CD8-positive, alpha-beta memory T cell (primary cell): ENCODE data around the gene EMC9. TPM values are rescaled to one million over a fixed set of nuclear protein-coding genes. Genes with fewer than 3 reads are reported as not detected.

ENCODE experiments used
- CTCF ChIA-PET: fragments of 350-600 bp; sonication (Branson Sonifier 250); formaldehyde crosslinking; loops from one replicate; lab custom pipeline; 2021; ENCODE audit warnings: antibody characterized with exemption; lab: Charles Lee
- POLR2A ChIA-PET: fragments of 350-600 bp; sonication (Branson Sonifier 250); formaldehyde crosslinking; loops from one replicate; lab custom pipeline; 2021; ENCODE audit warnings: antibody characterized with exemption; lab: Charles Lee
- DNase-seq, 5 donors: peaks; one replicate each; pipeline versions ENCODE4 v3.0.0 to v3.0.0-alpha.2; 2020 to 2022; ENCODE audit warnings: mixed read lengths in 1 of 5
- H3K27ac ChIP-seq: one replicate; pipeline ENCODE4 v1.7.0; 2013; ENCODE audit warnings: low read depth, mild to moderate bottlenecking, low read length, moderate library complexity
- H3K27me3 ChIP-seq: 2 replicates; pipeline ENCODE4 v1.7.0; 2013; ENCODE audit warnings: low read length, mild to moderate bottlenecking; ENCODE audit not compliant: insufficient read depth, poor library complexity, severe bottlenecking
- H3K36me3 ChIP-seq: 2 replicates; pipeline ENCODE4 v1.7.0; 2013; ENCODE audit warnings: mild to moderate bottlenecking, low read length, moderate library complexity; ENCODE audit not compliant: insufficient read depth
- H3K4me1 ChIP-seq: 2 replicates; pipeline ENCODE4 v1.7.0; 2013; ENCODE audit warnings: mild to moderate bottlenecking, low read length, moderate library complexity; ENCODE audit not compliant: insufficient read depth
- H3K4me3 ChIP-seq: 2 replicates; pipeline ENCODE4 v1.7.0; 2013; ENCODE audit warnings: mild to moderate bottlenecking, low read length
- H3K9me3 ChIP-seq: 2 replicates; pipeline ENCODE4 v1.7.0; 2013; ENCODE audit warnings: mild to moderate bottlenecking, low read length
- H3K27ac Mint-ChIP-seq, 8 donors: one replicate each; pipeline ENCODE4 v1.8.0; 2020 to 2021; ENCODE audit warnings: mixed read lengths in 8 of 8, mild to moderate bottlenecking in 6 of 8, inconsistent platforms in 3 of 8, moderate library complexity in 3 of 8
- H3K27me3 Mint-ChIP-seq, 2 donors: one replicate each; pipeline ENCODE4 v1.8.0; 2020 to 2021; ENCODE audit warnings: mixed read lengths in 2 of 2, mild to moderate bottlenecking in 1 of 2, moderate library complexity in 1 of 2
- H3K36me3 Mint-ChIP-seq, 3 donors: one replicate each; pipeline ENCODE4 v1.8.0; 2020 to 2021; ENCODE audit warnings: mixed read lengths in 3 of 3, inconsistent platforms in 1 of 3, mild to moderate bottlenecking in 1 of 3
- H3K4me1 Mint-ChIP-seq, 3 donors: one replicate each; pipeline ENCODE4 v1.8.0; 2020 to 2021; ENCODE audit warnings: mixed read lengths in 3 of 3, inconsistent platforms in 1 of 3, mild to moderate bottlenecking in 1 of 3
- H3K4me3 Mint-ChIP-seq, 7 donors: one replicate each; pipeline ENCODE4 v1.8.0; 2020 to 2021; ENCODE audit warnings: mixed read lengths in 7 of 7, mild to moderate bottlenecking in 6 of 7, moderate library complexity in 4 of 7, inconsistent platforms in 2 of 7
- H3K9me3 Mint-ChIP-seq, 5 donors: one replicate each; pipeline ENCODE4 v1.8.0; 2020 to 2022; ENCODE audit warnings: mixed read lengths in 5 of 5, mild to moderate bottlenecking in 3 of 5, moderate library complexity in 2 of 5, inconsistent platforms in 1 of 5
- polyA plus RNA-seq: library from polyadenylated mRNA; unstranded; fragments of 300-500 nt; fragmentation: Illumina TruSeq; gene quantifications from one replicate; pipeline ENCODE4 v1.2.3, GENCODE V29; 2021
- total RNA-seq, 2 experiments: library from RNA; stranded (reverse); gene quantifications; one replicate each; pipeline ENCODE4 v1.2.3, GENCODE V29; 2021

EMC9 gene
- total and polyA plus RNA-seq, 3 experiments from 2014 or later = 15.0 to 30.2 (median 28.1) TPM

DNA sequence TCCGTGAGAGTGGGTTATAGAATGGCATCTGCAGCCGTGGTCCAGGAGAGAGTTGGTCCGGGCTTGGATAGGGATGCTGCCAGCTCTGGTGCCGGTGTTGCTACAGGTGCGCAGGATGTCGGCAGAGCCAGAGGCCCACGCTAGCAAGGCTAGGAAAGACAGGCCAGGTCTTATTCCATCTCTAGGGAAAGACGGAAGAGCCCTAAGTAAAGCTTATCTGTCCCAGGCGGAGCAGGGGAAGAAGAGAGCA, 5.9 kb downstream of the EMC9 start:
- Histone ChIP-seq H3K4me1 (peaks cover 47% of the 10 kb centered on the region), H3K27ac (no peak overlapping the region), H3K27me3 (no peaks in the 10 kb centered on the region), H3K4me3 (peak overlapping the region; percentile 73), H3K36me3 (peaks cover 16% of the 10 kb centered on the region), H3K9me3 (no peaks in the 10 kb centered on the region)
- Mint-ChIP-seq H3K4me1 (peaks cover 54 to 65% (median 56%) of the 10 kb centered on the region in 3 donors), H3K4me3 (peak overlapping the region; percentile 89 to 96 (median 92)), H3K9me3 (peaks cover 0 to 2% (median 0%) of the 10 kb centered on the region in 5 donors), H3K27me3 (no peaks in the 10 kb centered on the region), H3K27ac (peak overlapping the region; percentile 84 to 96 (median 93)), H3K36me3 (peaks cover 0 to 38% (median 6%) of the 10 kb centered on the region in 3 donors)
- ChIA-PET POLR2A (interaction anchor here (0.6 to 4.1 kb wide), 11 partner anchors 8 to 294 kb away, joined by 3 to 58 read pairs (median 5); partner anchors contain the start of genes CBLN3, DCAF11, DHRS1 and IPO4), CTCF (interaction anchor here (0.6 to 3.8 kb wide), 17 partner anchors 9 to 182 kb away, joined by 3 to 40 read pairs (median 5); partner anchors contain the start of genes DCAF11, DHRS4, IPO4 and IRF9)
- no peak for DNase-seq

- no peaks in the 10 kb centered on the region for H3K27me3 Mint-ChIP-seq
- H3K4me3 Mint-ChIP-seq = no peak overlapping the region
- POLR2A ChIA-PET = interaction anchor here (0.7 kb wide), 1 partner anchor 82 kb away, joined by 4 read pairs; the partner anchor contains the start of gene CARMIL3
Measured at GRCh38 chr14:24133735-24134134, 7.7 kb downstream of the EMC9 start.

GRCh38 chr14:24132976-24133375, 8.4 kb downstream of the EMC9 start:
- Histone ChIP-seq H3K9me3 (no peaks in the 10 kb centered on the region), H3K36me3 (peaks cover 7% of the 10 kb centered on the region), H3K4me1 (peaks cover 38% of the 10 kb centered on the region), H3K27ac (no peak overlapping the region), H3K4me3 (no peak overlapping the region), H3K27me3 (no peaks in the 10 kb centered on the region)
- H3K27ac Mint-ChIP-seq = peak overlapping the region in 6 of 8 donors; percentile 54 to 97 (median 73)
- H3K9me3 Mint-ChIP-seq = peaks cover 0 to 2% (median 0%) of the 10 kb centered on the region in 5 donors
- DNase-seq = no peak
- H3K27me3 Mint-ChIP-seq = no peaks in the 10 kb centered on the region
- ChIA-PET POLR2A (interaction anchor here (1.1 kb wide), 1 partner anchor 16 kb away, joined by 4 read pairs; no protein-coding TSS in a partner anchor), CTCF (interaction anchor here (0.9 to 1.7 kb wide), 5 partner anchors 8 to 24 kb away, joined by 3 to 7 read pairs (median 3); partner anchors contain the start of genes EMC9 and NRL)
- peak overlapping the region in 2 of 7 donors; percentile 37 to 40 for H3K4me3 Mint-ChIP-seq
- peaks cover 0 to 21% (median under 1%) of the 10 kb centered on the region in 3 donors for H3K36me3 Mint-ChIP-seq
- H3K4me1 Mint-ChIP-seq = peaks cover 32 to 42% (median 37%) of the 10 kb centered on the region in 3 donors

More at GRCh38 chr14:24133735-24134134, 7.7 kb downstream of the EMC9 start:
- Histone ChIP-seq H3K9me3 (no peaks in the 10 kb centered on the region), H3K4me1 (peaks cover 40% of the 10 kb centered on the region), H3K27ac (no peak overlapping the region), H3K27me3 (no peaks in the 10 kb centered on the region), H3K36me3 (peaks cover 14% of the 10 kb centered on the region), H3K4me3 (no peak overlapping the region)
- peaks cover 38 to 49% (median 40%) of the 10 kb centered on the region in 3 donors for H3K4me1 Mint-ChIP-seq
- DNase-seq = no peak
- peaks cover 0 to 2% (median 0%) of the 10 kb centered on the region in 5 donors for H3K9me3 Mint-ChIP-seq
- H3K27ac Mint-ChIP-seq = no peak overlapping the region
- peaks cover 0 to 28% (median 5%) of the 10 kb centered on the region in 3 donors for H3K36me3 Mint-ChIP-seq
- CTCF ChIA-PET = interaction anchor here (0.8 to 1.7 kb wide), 4 partner anchors 8 to 27 kb away, joined by 3 to 4 read pairs (median 3); partner anchors contain the start of genes EMC9 and IRF9

- CTCF ChIA-PET = interaction anchor here (0.9 to 1.7 kb wide), 4 partner anchors 12 to 24 kb away, joined by 3 to 7 read pairs (median 4); partner anchors contain the start of gene NRL
- Mint-ChIP-seq H3K9me3 (peaks cover 0 to 2% (median 0%) of the 10 kb centered on the region in 5 donors), H3K36me3 (peaks cover 0 to 13% (median 0%) of the 10 kb centered on the region in 3 donors), H3K4me3 (peak overlapping the region in 6 of 7 donors; percentile 21 to 77 (median 39)), H3K27me3 (no peaks in the 10 kb centered on the region), H3K27ac (peak overlapping the region in 6 of 8 donors; percentile 54 to 95 (median 73)), H3K4me1 (peaks cover 30 to 34% (median 31%) of the 10 kb centered on the region in 3 donors)
- peaks cover 30% of the 10 kb centered on the region for H3K4me1 ChIP-seq
- H3K27me3 ChIP-seq = no peaks in the 10 kb centered on the region
- DNase-seq = peak in 1 of 5 donors; percentile 52
- H3K36me3 ChIP-seq = no peaks in the 10 kb centered on the region
- no peak overlapping the region for H3K4me3 ChIP-seq
- no peaks in the 10 kb centered on the region for H3K9me3 ChIP-seq
- POLR2A ChIA-PET = interaction anchor here (1.1 kb wide), 1 partner anchor 16 kb away, joined by 4 read pairs; no protein-coding TSS in a partner anchor
- no peak overlapping the region for H3K27ac ChIP-seq
Measured at GRCh38 chr14:24132061-24132685, 9.2 kb downstream of the EMC9 start.

DNA sequence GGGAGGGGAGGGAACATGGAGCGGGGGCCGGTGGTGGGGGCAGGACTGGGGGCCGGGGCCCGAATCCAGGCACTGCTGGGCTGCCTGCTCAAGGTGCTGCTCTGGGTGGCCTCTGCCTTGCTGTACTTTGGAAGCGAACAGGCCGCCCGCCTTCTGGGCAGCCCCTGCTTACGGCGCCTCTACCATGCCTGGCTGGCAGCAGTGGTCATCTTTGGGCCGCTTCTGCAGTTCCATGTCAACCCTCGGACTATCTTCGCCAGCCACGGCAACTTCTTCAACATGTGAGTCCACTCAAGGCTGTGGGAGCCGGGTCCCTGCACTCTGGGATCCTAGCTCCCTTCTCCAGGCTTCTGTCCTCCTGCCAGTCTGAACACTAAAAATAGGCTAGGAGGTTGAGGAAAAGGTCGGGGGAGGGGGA, 9.8 kb downstream of the EMC9 start:
- Histone ChIP-seq H3K27ac (no peak overlapping the region), H3K36me3 (no peaks in the 10 kb centered on the region), H3K4me3 (no peak overlapping the region), H3K27me3 (no peaks in the 10 kb centered on the region), H3K9me3 (no peaks in the 10 kb centered on the region), H3K4me1 (peaks cover 24% of the 10 kb centered on the region)
- Mint-ChIP-seq H3K27ac (peak overlapping the region in 4 of 8 donors; percentile 47 to 95 (median 49)), H3K27me3 (no peaks in the 10 kb centered on the region), H3K4me3 (peak overlapping the region in 1 of 7 donors; percentile 21), H3K9me3 (peaks cover 0 to 2% (median 0%) of the 10 kb centered on the region in 5 donors), H3K36me3 (peaks cover 0 to 6% (median 0%) of the 10 kb centered on the region in 3 donors), H3K4me1 (peaks cover 24 to 28% (median 25%) of the 10 kb centered on the region in 3 donors)
- ChIA-PET POLR2A (interaction anchor here (1.1 kb wide), 1 partner anchor 15 kb away, joined by 4 read pairs; no protein-coding TSS in a partner anchor), CTCF (interaction anchor here (1.6 kb wide), 1 partner anchor 16 kb away, joined by 7 read pairs; the partner anchor contains the start of gene NRL)
- no peak for DNase-seq

- H3K4me3 ChIP-seq = no peak overlapping the region
- CTCF ChIA-PET = no interaction called here
- H3K27ac Mint-ChIP-seq = peak overlapping the region in 3 of 8 donors; percentile 21 to 70 (median 27)
Measured at GRCh38 chr14:24130717-24131548, 10.5 kb downstream of the EMC9 start.

GRCh38 chr14:24130380-24130716, 11.0 kb downstream of the EMC9 start, which contains the start of gene FITM1:
Gene FITM1 (plus strand): TSS chr14:24130659. CDS start chr14:24131564, 905 bp downstream.
- H3K27ac Mint-ChIP-seq = peak within 1 kb of the TSS in 3 of 8 donors; percentile 21 to 70 (median 27)
- H3K9me3 Mint-ChIP-seq = no peaks in the 10 kb centered on the region
- no peak within 1 kb of the TSS for H3K4me3 Mint-ChIP-seq
- Histone ChIP-seq H3K27ac (no peak within 1 kb of the TSS), H3K4me3 (no peak within 1 kb of the TSS), H3K9me3 (no peaks in the 10 kb centered on the region), H3K4me1 (peaks cover 20% of the 10 kb centered on the region), H3K36me3 (no peaks in the 10 kb centered on the region), H3K27me3 (no peaks in the 10 kb centered on the region)
- no peak for DNase-seq
- H3K4me1 Mint-ChIP-seq = peaks cover 19 to 23% (median 20%) of the 10 kb centered on the region in 3 donors
- CTCF ChIA-PET = interaction anchor here (0.6 to 1.2 kb wide), 2 partner anchors 22 to 30 kb away, joined by 3 to 6 read pairs; partner anchors contain the start of gene IRF9
- H3K27me3 Mint-ChIP-seq = no peaks in the 10 kb centered on the region
- peaks cover 0 to 4% (median 0%) of the 10 kb centered on the region in 3 donors for H3K36me3 Mint-ChIP-seq
- POLR2A ChIA-PET = no interaction called here

More at GRCh38 chr14:24130717-24131548, 10.5 kb downstream of the EMC9 start:
- Histone ChIP-seq H3K9me3 (no peaks in the 10 kb centered on the region), H3K27ac (no peak overlapping the region), H3K4me1 (peaks cover 23% of the 10 kb centered on the region), H3K27me3 (no peaks in the 10 kb centered on the region), H3K36me3 (no peaks in the 10 kb centered on the region)
- H3K36me3 Mint-ChIP-seq = peaks cover 0 to 5% (median 0%) of the 10 kb centered on the region in 3 donors
- H3K27me3 Mint-ChIP-seq = no peaks in the 10 kb centered on the region
- H3K4me3 Mint-ChIP-seq = no peak overlapping the region
- H3K4me1 Mint-ChIP-seq = peaks cover 23 to 26% (median 23%) of the 10 kb centered on the region in 3 donors
- DNase-seq = no peak
- H3K9me3 Mint-ChIP-seq = peaks cover 0 to 2% (median 0%) of the 10 kb centered on the region in 5 donors
- POLR2A ChIA-PET = no interaction called here
